NCI-H2196 treated with DMSO at 0.1 percent for 48 hours (cell line): Measurements from ENCODE around the gene PSG11.
"Not testable (repeated sequence)": the region's sequence is repeated elsewhere in the genome, so short reads cannot be mapped to it uniquely, and the experiment has no call there.

Experiments
- DNase-seq: peaks from one replicate; lab custom pipeline; 2025; ENCODE audit not compliant: unreplicated experiment; lab: John Stamatoyannopoulos, UW

Gene PSG11

DNA sequence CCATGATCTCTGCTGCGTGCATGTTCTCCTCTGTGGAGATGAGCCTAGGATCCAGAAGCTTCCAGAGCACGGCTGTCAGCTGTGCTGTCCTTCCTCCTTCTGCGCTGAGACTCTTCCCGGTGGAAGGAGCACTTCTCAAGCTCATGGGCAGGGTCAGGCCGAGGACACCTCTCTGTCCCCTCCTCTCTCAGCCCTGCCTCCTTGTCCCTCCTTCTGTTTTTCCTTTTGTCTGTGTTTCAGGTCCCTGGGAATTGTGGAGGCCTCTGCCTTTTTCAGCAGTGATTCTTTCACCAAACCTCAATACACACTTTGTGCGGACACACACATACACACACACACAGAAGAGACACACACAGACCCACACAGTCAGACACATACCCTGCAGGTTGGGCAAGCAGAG, at the start of gene PSG11:
Gene PSG11, minus strand, starts transcription at position 101 of the 400 bp plus-strand sequence. Its CDS starts 97 bp downstream, at position 4.
- not testable (repeated sequence) for DNase-seq

DNA sequence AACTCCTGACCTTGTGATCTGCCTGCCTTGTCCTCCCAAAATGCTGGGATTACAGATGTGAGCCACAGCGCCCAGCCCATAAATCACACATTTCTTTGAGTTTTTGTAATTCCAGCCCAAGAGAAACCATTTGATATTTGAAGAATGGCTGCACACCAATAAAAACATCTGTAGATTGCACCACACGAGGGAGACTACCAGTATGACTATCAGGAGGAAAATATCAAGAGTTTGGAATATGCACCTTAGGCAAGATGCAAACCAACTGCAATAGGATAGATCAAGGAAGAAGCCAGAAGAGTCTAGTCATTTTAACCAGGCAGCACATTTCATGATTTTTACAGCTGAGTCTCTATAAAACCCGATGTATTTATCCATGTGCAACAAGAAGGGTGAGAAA, 36.1 kb upstream of the PSG11 start:
- not testable (repeated sequence) for DNase-seq

DNA sequence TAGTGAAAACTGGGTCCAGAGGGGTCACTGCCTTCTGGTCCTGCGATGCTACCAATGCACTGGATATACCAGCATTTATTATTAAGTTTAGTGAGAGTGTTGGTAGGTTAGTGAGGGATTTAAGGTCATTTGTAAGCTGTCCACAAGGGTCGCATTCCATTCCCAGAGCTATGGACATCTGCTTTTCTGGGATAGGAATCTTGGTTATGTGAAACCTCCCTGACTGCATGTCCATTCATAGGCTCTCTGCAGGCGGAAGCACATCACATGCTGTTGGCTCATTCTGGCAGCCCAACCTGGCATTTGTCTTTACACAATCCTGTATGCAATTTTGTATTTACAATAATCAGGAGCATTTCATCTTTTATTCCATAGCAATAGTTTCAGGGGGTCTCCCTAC, 35.1 kb upstream of the PSG11 start:
- DNase-seq: not testable (repeated sequence)

DNA sequence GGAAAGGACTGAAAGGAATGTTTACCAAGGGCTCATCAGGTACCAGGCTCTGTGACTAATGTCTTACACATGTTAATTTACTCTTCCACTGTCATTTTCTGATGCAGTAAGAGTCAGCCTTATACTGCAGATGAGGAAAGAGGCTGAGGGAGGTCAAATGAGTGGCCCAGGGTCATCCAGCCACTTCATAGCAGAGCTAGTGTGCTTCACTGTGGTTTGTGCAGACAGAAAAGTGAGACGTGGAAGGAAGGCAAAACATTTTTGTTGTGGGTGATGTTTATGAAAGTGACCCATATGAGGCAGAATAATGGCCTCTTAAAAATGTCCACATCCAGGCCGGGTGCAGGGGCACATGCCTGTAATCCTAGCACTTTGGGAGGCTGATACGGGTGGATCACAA, 34.0 kb upstream of the PSG11 start:
- DNase-seq: not testable (repeated sequence)

DNA sequence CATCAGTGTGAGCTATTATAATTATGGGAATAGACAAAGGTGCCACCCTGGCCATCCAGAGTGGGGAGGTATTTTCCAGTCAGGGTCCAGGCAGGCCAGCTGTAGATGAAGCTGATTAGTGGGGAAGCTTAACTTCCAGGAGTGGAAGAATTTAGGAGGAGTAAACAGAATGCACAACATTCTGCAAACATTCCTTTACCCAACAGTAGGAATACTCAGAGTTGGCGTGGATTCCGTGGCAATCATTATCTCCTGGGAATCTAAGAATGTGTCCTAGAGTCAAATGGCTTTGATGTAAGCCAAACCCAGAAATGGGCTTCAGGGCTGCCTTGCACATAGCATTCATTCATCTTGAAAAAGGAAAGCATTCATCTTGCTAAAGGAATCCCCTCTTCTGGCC, 33.2 kb upstream of the PSG11 start:
- not testable (repeated sequence) for DNase-seq

DNA sequence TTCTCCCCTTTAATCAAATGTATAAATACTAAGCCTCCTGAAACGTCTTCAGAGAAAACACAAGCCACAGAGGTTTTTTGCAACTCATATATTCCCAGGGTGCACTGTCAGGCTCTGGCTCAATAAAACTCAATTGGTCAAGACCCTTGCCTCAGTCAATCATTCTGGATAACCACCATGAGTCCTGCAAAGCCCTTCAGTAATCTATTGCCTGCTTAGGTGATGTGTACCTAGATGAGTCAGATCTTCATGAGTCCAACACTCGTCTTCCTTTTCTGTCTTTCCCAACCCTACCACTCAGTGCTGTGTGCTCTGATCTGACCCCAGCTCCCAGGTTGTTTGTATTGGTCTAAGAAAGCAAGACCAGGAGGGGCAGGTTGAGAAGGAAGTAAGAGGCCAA, 32.2 kb upstream of the PSG11 start:
- DNase-seq: not testable (repeated sequence)

DNA sequence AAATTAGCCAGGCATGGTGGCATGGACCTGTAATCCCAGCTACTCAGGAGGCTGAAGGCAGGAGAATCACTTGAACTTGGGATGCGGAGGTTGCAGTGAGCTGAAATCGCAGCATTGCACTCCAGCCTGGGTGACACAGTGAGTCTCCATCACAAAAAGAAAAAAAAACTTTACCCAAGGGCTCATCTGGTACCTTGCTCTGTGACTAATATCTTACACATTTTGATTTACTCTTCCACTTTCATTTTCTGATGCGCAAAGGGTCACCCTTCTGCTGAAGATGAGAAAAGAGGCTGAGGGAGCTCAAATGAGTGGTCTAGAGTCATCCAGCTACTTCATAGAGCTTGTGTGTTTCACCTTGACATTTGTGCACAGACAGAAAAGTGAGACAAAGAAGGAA, 21.7 kb upstream of the PSG11 start:
- not testable (repeated sequence) for DNase-seq

DNA sequence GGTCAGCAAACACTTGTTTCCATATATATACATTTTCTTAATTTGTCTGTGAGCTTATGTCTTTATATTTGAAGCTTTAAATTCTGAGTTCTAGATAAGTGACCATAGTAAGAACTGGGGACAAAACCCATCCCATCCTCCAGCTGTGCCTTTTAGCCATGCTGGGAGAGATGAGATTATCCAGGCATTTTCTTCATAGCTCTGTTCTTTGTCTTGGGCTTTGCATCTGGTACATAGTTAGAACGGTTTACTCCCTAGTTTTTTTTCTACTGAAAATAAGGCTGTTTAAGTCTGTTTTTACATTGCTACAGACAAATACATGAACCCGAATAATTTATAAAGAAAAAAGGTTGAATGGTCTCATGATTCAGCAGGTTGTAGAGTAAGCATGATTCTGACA, 20.3 kb upstream of the PSG11 start:
- not testable (repeated sequence) for DNase-seq

DNA sequence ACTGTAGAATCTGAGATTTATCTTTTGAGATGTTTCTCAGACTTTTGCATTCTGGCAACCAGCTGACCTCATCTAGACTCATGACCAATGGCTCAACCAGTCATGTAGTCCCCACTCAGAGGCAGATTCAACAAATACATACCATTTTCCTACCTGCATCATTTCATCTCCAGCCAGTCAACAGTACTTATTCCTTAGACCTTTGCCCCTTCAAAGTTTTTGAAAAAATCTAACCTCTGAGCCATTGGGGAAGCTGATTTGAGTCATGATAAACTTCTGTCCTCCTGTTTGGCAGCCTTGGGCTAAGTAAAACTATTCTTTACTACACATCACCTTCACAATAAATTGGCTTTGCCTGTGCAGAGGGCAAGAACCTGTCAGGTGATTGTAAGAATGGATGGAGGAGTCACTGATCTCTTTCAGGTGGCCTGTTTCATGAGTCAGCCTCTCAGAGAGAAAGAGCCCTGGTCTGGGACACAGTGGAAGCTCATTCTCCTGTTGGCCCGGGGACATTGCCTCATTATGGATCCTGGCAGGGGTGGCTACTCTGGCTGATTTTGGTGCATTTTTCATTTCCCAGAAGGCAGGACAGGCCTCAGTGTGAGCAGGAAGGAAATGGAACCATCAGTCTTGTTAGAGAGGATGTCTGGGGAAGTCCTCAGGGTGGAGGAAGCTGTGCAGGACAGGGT, 17.4 kb upstream of the PSG11 start:
- DNase-seq: not testable (repeated sequence)

DNA sequence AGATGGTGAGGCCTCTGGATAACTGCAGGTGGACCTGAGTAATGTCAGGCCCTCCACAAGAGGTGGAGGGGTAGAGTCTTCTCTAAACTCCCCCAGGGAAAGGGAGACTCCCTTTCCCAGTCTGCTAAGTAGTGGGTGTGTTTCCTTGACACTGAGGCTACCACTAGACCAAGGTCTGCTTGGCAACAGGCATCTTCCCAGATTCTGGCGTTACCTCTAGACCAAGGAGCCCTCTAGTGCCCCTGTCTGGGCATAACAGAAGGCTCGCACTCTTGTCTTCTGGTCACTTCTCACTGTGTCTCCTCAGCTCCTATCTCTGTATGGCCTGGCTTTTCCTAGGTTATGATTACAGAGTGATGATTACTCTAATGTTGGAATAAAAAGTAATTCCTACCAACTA, 5.4 kb upstream of the PSG11 start:
- not testable (repeated sequence) for DNase-seq

DNA sequence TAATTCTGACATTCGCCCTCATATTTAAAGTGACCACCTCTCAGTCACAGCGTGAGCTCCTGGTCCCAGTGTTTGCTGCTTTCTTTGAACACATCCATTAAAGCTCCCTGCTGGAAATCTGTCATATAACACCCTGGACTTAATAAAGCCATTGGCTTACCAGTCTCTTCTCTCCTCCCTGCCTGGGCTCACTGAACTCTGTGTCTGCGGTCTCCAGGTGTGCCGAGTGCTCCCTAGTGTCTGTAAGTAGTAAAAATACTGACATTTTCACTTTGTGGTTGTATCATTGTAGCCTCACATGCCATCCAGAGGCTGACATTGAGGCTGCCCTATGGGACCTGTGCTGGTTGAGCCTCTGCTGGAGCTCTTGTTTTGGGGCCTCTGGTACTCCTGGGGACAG, 2.6 kb upstream of the PSG11 start:
- DNase-seq: no peak

DNA sequence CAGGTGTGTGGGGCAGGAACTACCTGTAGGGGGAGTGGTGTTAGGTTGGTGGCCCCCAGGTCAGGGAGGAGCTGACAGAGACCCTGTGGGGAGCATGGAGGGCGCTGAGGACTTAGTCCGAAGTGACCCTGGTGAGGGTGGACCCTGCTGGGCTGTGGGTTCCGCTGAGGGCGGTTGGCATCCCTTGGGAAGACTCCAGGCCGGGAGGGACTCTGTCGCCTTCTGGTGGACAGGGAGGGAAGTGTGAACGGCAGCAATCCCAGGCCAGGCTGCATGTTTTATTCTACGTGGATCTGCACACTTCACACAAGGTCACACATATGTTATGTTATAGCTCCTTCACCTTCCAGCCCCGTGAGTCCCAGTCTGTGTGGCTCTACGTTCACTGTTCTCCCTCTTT, 1.7 kb upstream of the PSG11 start:
- DNase-seq: not testable (repeated sequence)

DNA sequence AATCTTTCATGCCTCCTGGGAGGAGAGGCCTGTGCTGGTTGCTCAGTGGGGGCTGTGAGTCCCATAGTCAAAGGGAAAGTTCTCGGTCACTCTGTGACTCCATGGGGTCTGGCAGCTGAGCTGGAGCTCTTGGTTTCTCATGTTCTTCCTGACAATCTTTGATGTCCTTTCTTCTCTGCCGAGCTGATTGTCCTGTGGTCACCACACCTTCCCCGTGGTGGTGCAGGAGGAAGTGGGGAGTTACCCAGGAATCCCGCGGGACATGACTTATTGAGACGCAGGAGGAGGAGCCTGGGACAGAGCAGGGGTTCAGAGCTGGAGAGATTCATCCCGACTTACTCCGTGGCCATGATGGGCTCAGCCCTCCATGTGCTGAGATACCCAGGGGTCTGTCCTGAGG, 792 bp upstream of the PSG11 start:
- DNase-seq: not testable (repeated sequence)

DNA sequence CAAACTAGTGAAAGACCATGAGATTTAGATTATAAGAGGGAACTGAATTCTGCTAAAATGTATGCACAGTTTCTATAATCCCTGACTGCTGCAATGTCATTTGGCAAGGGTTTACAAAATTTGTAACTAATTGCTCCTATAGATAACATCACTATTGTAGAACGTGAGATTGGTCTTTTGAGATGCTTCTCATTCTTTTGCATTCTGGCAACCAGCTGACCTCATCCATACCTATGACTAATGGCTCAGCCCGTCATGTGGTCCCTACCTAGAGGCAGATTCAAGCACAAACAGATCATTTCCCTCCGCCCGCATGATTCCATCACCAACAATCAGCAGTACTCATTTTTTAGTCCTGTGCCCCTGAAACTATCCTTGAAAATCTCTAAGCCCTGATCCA, 4.2 kb downstream of the PSG11 start:
- not testable (repeated sequence) for DNase-seq

DNA sequence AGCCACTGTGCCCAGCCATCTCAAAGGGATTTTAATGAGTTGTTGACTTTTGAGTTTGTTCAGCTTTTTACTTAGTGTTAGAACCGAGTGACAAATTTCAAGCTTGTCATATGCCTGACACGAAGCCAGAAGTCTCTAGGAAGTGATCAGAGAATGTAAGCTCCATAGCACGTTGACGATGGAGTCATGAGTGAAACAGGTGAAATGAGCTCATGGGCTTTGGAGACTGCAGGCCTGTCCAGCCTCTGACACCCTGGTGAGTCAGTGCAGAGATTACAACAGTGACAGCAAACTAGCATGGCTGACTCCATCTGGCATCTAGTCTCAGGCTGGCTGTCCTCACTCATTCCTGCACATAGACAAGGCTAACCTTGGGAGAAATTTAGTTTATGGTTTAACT, 4.6 kb downstream of the PSG11 start:
- not testable (repeated sequence) for DNase-seq

DNA sequence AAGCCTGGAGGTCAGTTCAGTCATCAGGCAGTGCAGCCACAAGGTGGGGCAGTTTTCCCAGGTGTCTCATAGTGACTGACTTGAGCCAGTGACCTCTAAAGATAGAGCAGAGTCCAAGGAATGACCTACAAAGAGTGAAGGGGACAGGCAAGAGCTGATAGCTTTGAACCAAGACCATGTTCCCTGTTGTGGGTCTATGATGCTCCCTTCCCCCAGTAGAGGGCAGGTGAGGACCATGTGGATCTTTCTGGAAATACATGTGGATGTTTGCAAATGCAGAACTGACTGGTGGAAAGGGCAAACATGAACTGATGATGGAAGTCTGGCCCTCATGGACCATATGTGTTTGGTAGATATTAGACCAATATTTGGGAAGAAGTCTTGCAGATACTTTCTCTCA, 6.7 kb downstream of the PSG11 start:
- DNase-seq: not testable (repeated sequence)

DNA sequence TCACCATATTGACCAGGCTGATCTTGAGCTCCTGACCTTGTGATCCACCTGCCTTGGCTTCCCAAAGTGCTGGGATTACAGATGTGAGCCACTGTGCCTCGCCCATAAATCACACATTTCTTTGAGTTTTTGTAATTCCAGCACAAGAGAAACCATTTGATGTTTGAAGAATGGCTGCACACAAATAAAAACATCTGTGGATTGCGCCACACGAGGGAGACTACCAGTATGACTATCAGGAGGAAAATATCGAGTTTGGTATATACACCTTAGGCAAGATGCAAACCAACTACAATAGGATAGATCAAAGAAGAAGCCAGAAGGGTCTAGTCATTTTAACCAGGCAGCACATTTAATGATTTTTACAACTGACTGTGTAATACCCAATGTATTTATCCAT, 20.4 kb downstream of the PSG11 start:
- not testable (repeated sequence) for DNase-seq

DNA sequence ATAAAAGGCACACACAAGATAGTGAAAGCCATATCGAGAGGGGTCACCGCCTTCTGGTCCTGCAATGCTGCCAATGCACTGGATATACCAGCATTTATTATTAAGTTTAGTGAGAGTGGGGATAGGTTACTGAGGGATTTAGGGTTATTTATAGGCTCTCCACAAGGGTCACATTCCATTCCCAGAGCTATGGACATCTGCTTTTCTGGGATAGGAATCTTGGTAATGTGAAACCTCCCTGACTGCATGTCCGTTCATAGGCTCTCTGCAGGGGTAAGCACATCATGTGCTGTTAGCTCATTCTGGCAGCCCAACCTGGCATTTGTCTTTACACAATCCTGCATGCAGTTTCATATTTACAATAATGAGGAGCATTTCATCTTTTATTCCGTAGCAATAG, 21.4 kb downstream of the PSG11 start:
- DNase-seq: not testable (repeated sequence)

DNA sequence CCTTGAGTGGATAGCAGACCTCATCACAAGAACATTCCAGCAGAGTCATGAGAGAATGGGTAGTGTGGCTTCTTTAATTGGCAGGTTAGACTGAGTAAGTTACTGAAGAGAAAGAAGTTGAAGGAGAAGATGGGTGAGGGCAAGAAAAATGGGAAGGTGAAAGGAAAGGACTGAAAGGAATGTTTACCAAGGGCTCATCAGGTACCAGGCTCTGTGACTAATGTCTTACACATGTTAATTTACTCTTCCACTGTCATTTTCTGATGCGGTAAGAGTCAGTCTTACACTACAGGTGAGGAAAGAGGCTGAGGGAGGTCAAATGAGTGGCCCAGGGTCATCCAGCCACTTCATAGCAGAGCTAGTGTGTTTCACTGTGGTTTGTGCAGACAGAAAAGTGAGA, 22.6 kb downstream of the PSG11 start:
- DNase-seq: not testable (repeated sequence)

DNA sequence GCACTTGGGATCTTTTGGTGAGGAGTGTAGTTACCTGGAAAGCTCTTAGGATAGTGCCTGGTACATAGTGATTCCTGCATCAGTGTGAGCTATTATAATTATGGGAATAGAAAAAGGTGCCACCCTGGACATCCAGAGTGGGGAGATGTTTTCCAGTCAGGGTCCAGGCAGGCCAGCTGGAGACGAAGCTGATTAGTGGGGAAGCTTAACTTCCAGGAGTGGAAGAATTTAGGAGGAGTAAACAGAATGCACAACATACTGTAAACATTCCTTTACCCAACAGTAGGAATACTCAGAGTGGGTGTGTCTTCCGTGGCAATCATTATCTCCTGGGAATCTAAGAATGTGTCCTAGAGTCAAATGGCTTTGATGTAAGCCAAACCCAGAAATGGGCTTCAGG, 23.3 kb downstream of the PSG11 start:
- not testable (repeated sequence) for DNase-seq

DNA sequence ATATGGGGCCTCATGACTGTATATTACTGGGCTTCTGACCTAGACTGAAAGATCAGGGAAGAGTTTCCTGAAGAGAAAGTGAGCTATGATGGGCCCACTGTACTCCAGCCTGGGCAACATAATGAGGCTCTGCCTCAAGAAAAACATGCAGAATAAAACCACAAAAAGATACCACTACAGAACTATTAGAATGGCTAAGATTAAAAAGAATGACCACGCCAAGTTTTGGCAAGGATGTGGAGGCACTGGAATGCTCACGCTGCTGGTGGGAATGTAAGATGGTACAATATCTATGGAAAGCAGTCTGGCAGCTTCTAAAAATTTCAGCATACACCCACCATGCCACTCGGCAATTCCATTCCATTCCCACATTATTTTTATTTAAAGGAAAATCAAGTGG, 30.1 kb downstream of the PSG11 start:
- not testable (repeated sequence) for DNase-seq

DNA sequence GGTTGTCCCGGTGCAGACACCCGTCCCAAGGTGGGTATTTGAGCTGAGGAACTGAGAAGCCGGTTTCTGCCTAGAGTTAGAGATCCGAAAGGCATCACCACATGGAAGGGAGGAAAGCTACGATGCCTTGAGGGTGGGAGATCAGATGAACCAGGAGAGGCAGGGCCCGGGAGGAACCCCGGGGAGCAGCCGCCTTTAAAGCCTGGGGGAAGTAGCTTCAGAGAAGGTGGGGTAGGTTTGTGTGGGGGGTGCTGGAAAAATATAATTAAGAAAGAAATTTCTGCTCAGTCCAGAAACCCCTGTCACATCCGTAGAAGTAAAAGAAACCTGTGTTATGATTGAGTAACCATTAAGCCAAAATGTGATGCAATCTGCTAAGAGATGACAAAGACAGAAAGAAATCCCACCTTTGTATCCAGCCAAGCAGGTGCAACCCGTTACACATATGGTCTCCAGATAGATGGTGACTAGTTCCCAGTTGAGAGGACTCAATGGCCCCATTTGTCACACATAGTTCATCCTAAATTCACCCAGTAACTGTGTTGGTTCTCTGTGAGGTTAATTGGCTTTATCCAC, 34.2 kb downstream of the PSG11 start:
- not testable (repeated sequence) for DNase-seq

DNA sequence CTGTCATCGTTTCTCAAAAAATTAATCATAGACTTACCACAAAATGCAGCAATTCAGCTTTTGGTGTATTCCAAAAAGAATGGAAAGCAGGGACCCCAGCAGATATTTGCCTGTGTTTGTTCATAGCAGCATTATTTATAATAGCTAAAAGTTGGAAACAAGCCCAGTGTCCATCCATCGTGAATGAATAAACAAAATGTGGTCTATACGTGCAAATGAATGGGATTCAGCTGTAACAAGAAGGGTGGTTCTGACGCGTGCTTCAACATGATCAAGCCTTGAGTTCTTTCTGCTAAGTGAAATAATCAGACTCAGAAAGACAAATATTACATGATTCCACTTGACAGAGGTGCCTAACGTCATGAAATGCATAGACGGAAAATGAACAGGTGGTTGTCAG, 36.4 kb downstream of the PSG11 start:
- no peak for DNase-seq
